ENCODE measurements around the gene BACH2. TPM values are rescaled to one million over a fixed set of nuclear protein-coding genes. Genes with fewer than 3 reads are reported as not detected.

Gene BACH2
- total RNA-seq, 1 donor from 2014 or later = 5.0 TPM

DNA sequence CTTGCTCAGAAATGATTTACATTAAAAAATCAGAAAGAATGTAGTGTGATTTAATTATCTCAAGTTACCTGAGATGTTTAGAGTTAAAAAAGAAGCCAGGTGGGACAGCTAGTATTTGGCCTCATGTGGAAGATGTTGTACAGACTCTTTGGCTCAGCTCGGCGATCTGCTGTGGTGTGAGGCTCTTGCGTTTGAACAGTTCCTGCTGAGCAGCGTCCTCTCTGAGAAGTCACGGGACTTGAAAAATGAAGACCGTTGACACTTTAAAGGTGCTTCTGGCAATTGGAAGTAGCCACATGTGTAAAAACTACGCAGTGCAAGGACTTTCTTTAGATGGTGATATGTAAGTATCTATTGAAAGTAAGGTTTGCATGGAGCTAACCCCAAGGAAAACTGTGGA lies 169.0 kb downstream of the BACH2 start:
- DNase-seq (ENCODE audit: low read depth) = no peak
- no peaks in the 10 kb centered on the region for H3K27me3 ChIP-seq (ENCODE audit: control insufficient read depth, insufficient read depth, low read length)
- H3K36me3 ChIP-seq (ENCODE audit: control insufficient read depth, insufficient read depth, low read length) = no peaks in the 10 kb centered on the region
- TF ChIP-seq, protein P1, sequence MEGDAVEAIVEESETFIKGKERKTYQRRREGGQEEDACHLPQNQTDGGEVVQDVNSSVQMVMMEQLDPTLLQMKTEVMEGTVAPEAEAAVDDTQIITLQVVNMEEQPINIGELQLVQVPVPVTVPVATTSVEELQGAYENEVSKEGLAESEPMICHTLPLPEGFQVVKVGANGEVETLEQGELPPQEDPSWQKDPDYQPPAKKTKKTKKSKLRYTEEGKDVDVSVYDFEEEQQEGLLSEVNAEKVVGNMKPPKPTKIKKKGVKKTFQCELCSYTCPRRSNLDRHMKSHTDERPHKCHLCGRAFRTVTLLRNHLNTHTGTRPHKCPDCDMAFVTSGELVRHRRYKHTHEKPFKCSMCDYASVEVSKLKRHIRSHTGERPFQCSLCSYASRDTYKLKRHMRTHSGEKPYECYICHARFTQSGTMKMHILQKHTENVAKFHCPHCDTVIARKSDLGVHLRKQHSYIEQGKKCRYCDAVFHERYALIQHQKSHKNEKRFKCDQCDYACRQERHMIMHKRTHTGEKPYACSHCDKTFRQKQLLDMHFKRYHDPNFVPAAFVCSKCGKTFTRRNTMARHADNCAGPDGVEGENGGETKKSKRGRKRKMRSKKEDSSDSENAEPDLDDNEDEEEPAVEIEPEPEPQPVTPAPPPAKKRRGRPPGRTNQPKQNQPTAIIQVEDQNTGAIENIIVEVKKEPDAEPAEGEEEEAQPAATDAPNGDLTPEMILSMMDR (IDR thresholded peaks at IDR 0.05; ENCODE audit: insufficient read depth, low read length, poor library complexity, severe bottlenecking) = no peak
- no peak overlapping the region for H3K4me3 ChIP-seq (ENCODE audit: low read depth, low read length)

DNA sequence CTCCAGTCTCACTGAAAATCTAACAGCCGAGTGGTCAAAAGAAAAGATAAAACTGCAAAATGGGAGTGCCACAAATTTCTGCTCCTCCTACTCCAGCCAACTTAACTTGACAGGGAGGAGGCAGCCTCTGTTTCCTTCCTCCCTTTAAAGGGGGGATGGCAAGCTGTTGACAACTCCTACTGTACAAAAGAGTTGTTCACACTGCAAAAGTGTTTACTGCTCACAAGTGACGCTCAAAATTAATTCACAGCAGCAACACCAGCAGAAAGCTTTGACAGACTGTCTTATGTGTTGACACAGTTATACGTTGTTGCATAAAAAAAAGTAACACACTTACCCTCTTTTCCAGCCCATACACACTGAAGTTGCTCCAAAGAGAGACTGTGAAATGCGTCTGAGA lies 169.8 kb downstream of the BACH2 start:
- no peaks in the 10 kb centered on the region for H3K27me3 ChIP-seq (ENCODE audit: control insufficient read depth, insufficient read depth, low read length)
- DNase-seq (ENCODE audit: low read depth) = no peak
- TF ChIP-seq, protein P1 (IDR thresholded peaks at IDR 0.05; ENCODE audit: insufficient read depth, low read length, poor library complexity, severe bottlenecking) = no peak
- no peak overlapping the region for H3K4me3 ChIP-seq (ENCODE audit: low read depth, low read length)
- no peaks in the 10 kb centered on the region for H3K36me3 ChIP-seq (ENCODE audit: control insufficient read depth, insufficient read depth, low read length)

DNA sequence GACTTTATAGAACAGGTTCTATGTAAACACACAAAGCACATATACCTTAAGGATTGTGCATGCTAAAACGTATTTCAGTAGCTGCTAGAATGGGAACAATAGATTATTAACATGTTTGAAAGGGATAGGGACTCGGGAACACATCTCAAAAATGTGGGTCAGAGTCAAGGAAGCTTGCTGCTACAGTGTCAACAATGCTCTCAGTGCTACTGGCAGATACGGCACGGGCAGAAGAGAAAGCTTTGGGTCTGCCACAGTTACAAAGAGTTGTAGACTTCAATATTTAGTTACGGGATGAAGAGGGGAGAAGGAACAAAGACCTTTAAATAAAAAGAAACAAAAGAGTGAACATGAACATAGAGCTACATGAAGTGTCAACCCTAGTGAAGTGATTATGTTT lies 170.5 kb downstream of the BACH2 start:
- Histone ChIP-seq H3K4me3 (ENCODE audit: low read depth, low read length) (no peak overlapping the region), H3K27me3 (ENCODE audit: control insufficient read depth, insufficient read depth, low read length) (no peaks in the 10 kb centered on the region), H3K36me3 (ENCODE audit: control insufficient read depth, insufficient read depth, low read length) (no peaks in the 10 kb centered on the region)
- DNase-seq (ENCODE audit: low read depth) = no peak
- TF ChIP-seq, protein P1 (IDR thresholded peaks at IDR 0.05; ENCODE audit: insufficient read depth, low read length, poor library complexity, severe bottlenecking) = no peak

DNA sequence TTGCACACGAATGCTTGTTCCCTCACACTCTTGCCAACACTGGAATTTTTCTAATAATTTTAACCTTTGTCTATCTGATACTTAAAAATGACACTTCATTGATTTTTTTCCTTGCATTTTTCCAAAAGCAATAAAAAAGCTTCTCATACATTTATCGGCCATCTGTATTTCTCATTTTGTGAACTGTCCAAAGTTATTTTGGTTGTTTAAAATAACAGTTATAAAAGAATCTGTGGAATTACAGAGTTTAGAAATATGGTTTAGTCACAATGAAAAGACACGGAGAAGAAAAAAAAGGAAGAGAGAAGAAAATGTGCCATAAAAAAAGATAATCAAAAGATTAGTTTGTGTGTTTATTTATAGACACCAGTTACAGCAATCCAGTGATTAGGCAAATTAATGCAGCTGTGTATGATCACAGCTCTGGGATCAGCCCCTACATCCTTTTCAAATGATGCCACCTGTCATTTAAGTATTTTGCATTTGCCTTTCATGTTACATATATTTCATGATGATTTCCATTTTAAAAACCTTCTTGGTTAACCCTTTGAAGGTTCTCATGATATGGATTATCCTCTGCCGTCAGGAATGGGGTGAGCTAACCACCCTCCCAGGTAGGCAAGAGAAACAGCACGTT lies 171.7 kb downstream of the BACH2 start:
- no peak for DNase-seq (ENCODE audit: low read depth)
- TF ChIP-seq, protein P1 (IDR thresholded peaks at IDR 0.05; ENCODE audit: insufficient read depth, low read length, poor library complexity, severe bottlenecking) = no peak
- no peak overlapping the region for H3K4me3 ChIP-seq (ENCODE audit: low read depth, low read length)
- no peaks in the 10 kb centered on the region for H3K36me3 ChIP-seq (ENCODE audit: control insufficient read depth, insufficient read depth, low read length)
- no peaks in the 10 kb centered on the region for H3K27me3 ChIP-seq (ENCODE audit: control insufficient read depth, insufficient read depth, low read length)

DNA sequence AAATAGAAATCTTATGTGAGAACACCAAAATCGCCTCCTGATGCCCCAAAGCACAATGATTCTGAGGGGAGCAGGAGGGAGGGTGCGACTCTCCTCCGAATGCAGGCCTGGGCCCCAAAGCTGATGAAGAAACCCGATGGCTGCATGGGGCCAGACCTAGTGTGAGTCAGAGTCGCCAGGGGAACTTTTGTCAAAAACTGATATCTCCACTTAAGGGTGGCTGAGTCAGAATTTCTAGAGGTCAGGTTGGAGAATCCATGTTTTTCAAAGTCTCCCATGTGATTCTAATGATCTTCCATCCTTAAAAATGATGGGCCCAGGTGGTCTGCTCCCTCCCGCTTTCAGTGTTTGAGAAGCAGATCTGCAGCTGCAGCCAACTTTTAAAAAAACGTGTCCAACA lies 172.8 kb downstream of the BACH2 start:
- TF ChIP-seq, protein P1 (IDR thresholded peaks at IDR 0.05; ENCODE audit: insufficient read depth, low read length, poor library complexity, severe bottlenecking) = no peak
- DNase-seq (ENCODE audit: low read depth) = no peak
- Histone ChIP-seq H3K36me3 (ENCODE audit: control insufficient read depth, insufficient read depth, low read length) (no peaks in the 10 kb centered on the region), H3K27me3 (ENCODE audit: control insufficient read depth, insufficient read depth, low read length) (no peaks in the 10 kb centered on the region), H3K4me3 (ENCODE audit: low read depth, low read length) (no peak overlapping the region)

DNA sequence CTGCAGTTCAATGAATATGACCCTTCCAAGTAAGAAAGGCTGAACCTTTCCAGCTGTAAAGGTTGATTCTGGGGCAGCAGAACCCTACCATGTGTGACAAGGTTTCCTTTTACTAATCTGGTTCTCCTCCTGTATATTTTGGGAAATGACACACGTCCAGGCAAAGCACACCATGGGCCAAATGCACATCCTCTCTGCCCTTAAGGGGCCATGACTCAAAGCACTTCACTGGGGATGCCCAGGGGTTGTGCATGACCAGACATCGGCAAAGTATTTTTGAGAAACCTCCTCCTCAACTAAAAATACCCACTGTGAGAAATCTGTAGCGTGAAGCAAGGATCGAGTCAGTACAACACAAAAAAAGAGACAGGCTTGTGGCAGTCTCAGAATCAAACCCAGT lies 174.7 kb downstream of the BACH2 start:
- TF ChIP-seq, protein P1 (IDR thresholded peaks at IDR 0.05; ENCODE audit: insufficient read depth, low read length, poor library complexity, severe bottlenecking) = no peak
- DNase-seq (ENCODE audit: low read depth) = no peak

More for the DNA sequence above, 174.7 kb downstream of the BACH2 start:
- Histone ChIP-seq H3K27me3 (ENCODE audit: control insufficient read depth, insufficient read depth, low read length) (no peaks in the 10 kb centered on the region), H3K36me3 (ENCODE audit: control insufficient read depth, insufficient read depth, low read length) (no peaks in the 10 kb centered on the region), H3K4me3 (ENCODE audit: low read depth, low read length) (no peak overlapping the region)

Data from kidney epithelial cell (primary cell).